GM12878 (cell line): ENCODE results near the gene PLBD1. TPM values are rescaled to one million over a fixed set of nuclear protein-coding genes. Genes with fewer than 3 reads are reported as not detected.

Source experiments
- ATAC-seq: fragments of 200-7000 bp; cut with Tn5 transposase; 3 replicates; pipeline ENCODE4 v1.9.1; 2020; ENCODE audit warnings: mild to moderate bottlenecking, moderate library complexity
- BruUV-seq: library from RNA; stranded (reverse); fragments of 400-500 nt; replicated peaks from 2 replicates; lab custom pipeline; 2021; lab: Mats Ljungman, UMichigan
- CTCF ChIA-PET: fragments of 300-600 bp; sonication (Branson Sonifier 250); formaldehyde crosslinking; extraction: SDS; loops from one replicate; lab custom pipeline; 2021; ENCODE audit warnings: inconsistent platforms; lab: Yijun Ruan, JAX
- POLR2A ChIA-PET: fragments of 350-600 bp; formaldehyde crosslinking; extraction: SDS; loops from one replicate; lab custom pipeline; 2021; ENCODE audit warnings: inconsistent platforms; lab: Charles Lee
- RAD21 ChIA-PET: fragments of 300-600 bp; sonication (Branson Sonifier 250); formaldehyde crosslinking; loops from one replicate; lab custom pipeline; 2023; ENCODE audit warnings: antibody characterized with exemption; ENCODE audit not compliant: unreplicated experiment; lab: Charles Lee
- SMC1A ChIA-PET: fragments of 300-600 bp; sonication (Branson Sonifier 250); formaldehyde crosslinking; loops from one replicate; lab custom pipeline; 2023; ENCODE audit not compliant: unreplicated experiment, uncharacterized antibody; lab: Charles Lee
- DNase-seq: peaks from one replicate; pipeline ENCODE4 v3.0.0-alpha.2; 2011; ENCODE audit warnings: low read depth, low spot score
- FAIRE-seq: peaks from 3 replicates; lab custom pipeline; 2011; peaks lifted over from hg19 to GRCh38; lab: Jason Lieb, UNC
- H2AFZ ChIP-seq: 2 replicates; pipeline ENCODE4 v1.6.0; 2011; ENCODE audit warnings: low read depth, low read length, control low read depth; ENCODE audit not compliant: control insufficient read depth
- H3K27ac ChIP-seq: 2 replicates; pipeline ENCODE4 v1.5.1; 2011; ENCODE audit warnings: control low read depth; ENCODE audit not compliant: control insufficient read depth, insufficient read depth
- H3K27me3 ChIP-seq, 2 experiments: replicated peaks in 1 of 2; 2 replicates each; pipeline versions ENCODE4 v1.6.0 to v1.6.1; 2011; ENCODE audit warnings: low read length in 1 of 2; ENCODE audit not compliant: control insufficient read depth in 2 of 2, insufficient read depth in 2 of 2
- H3K36me3 ChIP-seq, 2 experiments: 2 replicates each; pipeline ENCODE4 v1.5.1; 2011; ENCODE audit warnings: low read length in 1 of 2; ENCODE audit not compliant: control insufficient read depth in 2 of 2, insufficient read depth in 2 of 2
- H3K4me1 ChIP-seq: 2 replicates; pipeline ENCODE4 v1.6.1; 2011; ENCODE audit warnings: mild to moderate bottlenecking, low read length, moderate library complexity, mixed read lengths; ENCODE audit not compliant: control insufficient read depth, insufficient read depth
- H3K4me2 ChIP-seq: 2 replicates; pipeline ENCODE4 v1.6.0; 2011; ENCODE audit warnings: control low read depth; ENCODE audit not compliant: control insufficient read depth, insufficient read depth
- H3K4me3 ChIP-seq: fragments of 200-600 bp; sonication (generic); 2 replicates; pipeline ENCODE4 v1.5.1; 2016
- H3K79me2 ChIP-seq: 2 replicates; pipeline ENCODE4 v1.6.0; 2011; ENCODE audit warnings: low read length; ENCODE audit not compliant: control insufficient read depth, insufficient read depth
- H3K9ac ChIP-seq: 2 replicates; pipeline ENCODE4 v1.8.0; 2011; ENCODE audit warnings: low read length, control low read depth, mixed read lengths; ENCODE audit not compliant: control insufficient read depth, insufficient read depth
- H3K9me3 ChIP-seq: replicated peaks from 3 replicates; pipeline ENCODE4 v1.5.1; 2011; ENCODE audit warnings: mild to moderate bottlenecking, low read length; ENCODE audit not compliant: control insufficient read depth, insufficient read depth
- H4K20me1 ChIP-seq: 2 replicates; pipeline ENCODE4 v1.6.0; 2011; ENCODE audit not compliant: control insufficient read depth, insufficient read depth
- CBX3 ChIP-seq: fragments of 200-600 bp; sonication (generic); IDR thresholded peaks from 2 replicates; pipeline ENCODE4 v1.6.1; 2016; ENCODE audit warnings: low read depth, borderline replicate concordance
- EED ChIP-seq: sonication (generic); IDR thresholded peaks from 2 replicates; pipeline ENCODE4 v1.6.1; 2016; ENCODE audit warnings: antibody characterized with exemption, low read depth
- HDAC6 ChIP-seq: fragments of 200-600 bp; sonication (generic); IDR thresholded peaks from one replicate; pipeline ENCODE4 v1.8.0; 2017; ENCODE audit warnings: antibody characterized with exemption; ENCODE audit not compliant: unreplicated experiment
- KLF5 ChIP-seq: fragments of 450-650 bp; IDR thresholded peaks from 2 replicates; pipeline ENCODE4 v1.6.1; 2014; ENCODE audit warnings: mild to moderate bottlenecking; ENCODE audit not compliant: partially characterized antibody
- PAX8 ChIP-seq: fragments of 450-650 bp; IDR thresholded peaks from 2 replicates; pipeline ENCODE4 v1.6.1; 2017; ENCODE audit warnings: mild to moderate bottlenecking, moderate library complexity
- RBBP5 ChIP-seq: fragments of 200-600 bp; sonication (generic); conservative IDR thresholded peaks from 2 replicates; pipeline ENCODE4 v1.6.1; 2016
- SUPT20H ChIP-seq: IDR thresholded peaks from 2 replicates; pipeline ENCODE4 v1.6.1; 2011; ENCODE audit warnings: low read depth, mild to moderate bottlenecking, low read length, moderate library complexity, borderline replicate concordance; ENCODE audit not compliant: control insufficient read depth
- TAF1 ChIP-seq: IDR thresholded peaks from 2 replicates; pipeline ENCODE4 v1.6.1; 2011; ENCODE audit warnings: mild to moderate bottlenecking, low read depth, low read length, borderline replicate concordance
- ZNF622 ChIP-seq: fragments of 450-650 bp; IDR thresholded peaks from 2 replicates; pipeline ENCODE4 v1.6.1; 2017; ENCODE audit warnings: mild to moderate bottlenecking, inconsistent platforms
- ZSCAN29 ChIP-seq: fragments of 450-650 bp; IDR thresholded peaks from 2 replicates; pipeline ENCODE4 v1.6.1; 2017; ENCODE audit warnings: mild to moderate bottlenecking, moderate library complexity
- WGBS: methylation state at CpG from one replicate; pipeline ENCODE4 v1.1.6; 2016; ENCODE audit warnings: low lambda C conversion rate; ENCODE audit not compliant: insufficient replicate concordance, insufficient coverage; ENCODE audit errors: missing lambda C conversion rate; 5-methylcytosine and 5-hydroxymethylcytosine counted together
- in situ Hi-C: fragments of 300-500 bp; cut with MboI; formaldehyde crosslinking; loops from 9 replicates; pipeline ENCODE4 v1.14.3; 2018; ENCODE audit warnings: mixed read lengths
- intact Hi-C: fragments of 100-400 bp; cut with micrococcal nuclease; formaldehyde crosslinking; loops from one replicate; pipeline ENCODE4 v1.14.2; 2022; ENCODE audit not compliant: unreplicated experiment
- polyA plus RNA-seq, 11 experiments: library from polyadenylated mRNA; depleted of rRNA in 4 of 11; unstranded in 6 of 11; stranded (reverse) in 5 of 11; fragments of >200 nt; fragmentation: Nextera tagmentation in 4 of 11; fragmentation: Illumina TruSeq in 1 of 11; extraction: Ambion mirVana in 4 of 11; extraction: Trizol in 1 of 11; gene quantifications; 1 replicate in 1 of 11; 2 replicates in 10 of 11; pipeline versions ENCODE4 v1.2.1 to v1.2.3, GENCODE V29; 2011 to 2016; ENCODE audit warnings: inconsistent platforms in 2 of 11, missing spikeins in 2 of 11, low read depth in 1 of 11
- total RNA-seq, 4 experiments: library from RNA; depleted of rRNA in 3 of 4; stranded (reverse); fragments of >200 nt in 3 of 4; fragmentation: Illumina TruSeq in 1 of 4; extraction: Trizol in 1 of 4; gene quantifications; 2 replicates each; pipeline versions ENCODE4 v1.2.1 to v1.2.3, GENCODE V29; 2013 to 2021
- TF ChIP-seq, protein P1 (sequence below): IDR thresholded peaks from 2 replicates; pipeline ENCODE4 v1.6.1; 2012; ENCODE audit warnings: low read length, inconsistent platforms

PLBD1 gene
- total and polyA plus RNA-seq, 10 of the 15 experiments (the other 5 are each of a cell fraction or from before 2014, with no cell fraction given): 0.19 to 0.54 (median 0.27) TPM; not detected in 1

DNA sequence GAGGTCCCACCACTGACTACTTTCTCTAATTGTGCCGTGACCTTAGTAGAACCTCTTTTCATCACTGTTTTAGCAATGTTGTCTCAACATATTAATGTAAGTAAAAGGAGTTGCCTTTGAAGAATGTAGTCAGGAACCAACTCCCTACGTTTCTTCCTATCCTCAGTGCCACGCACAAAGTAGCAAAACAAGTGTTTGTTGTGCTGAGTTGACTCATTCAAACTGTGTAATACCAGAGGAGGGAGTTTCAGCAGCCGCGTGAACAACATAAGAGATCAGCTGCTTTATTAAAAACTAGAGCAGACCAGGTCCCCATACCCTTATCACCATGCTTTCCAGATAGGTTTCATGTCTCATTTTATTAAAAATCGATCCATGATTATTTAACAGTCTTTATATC lies 19.1 kb downstream of the PLBD1 start:
- no peaks in the 10 kb centered on the region for H4K20me1 ChIP-seq
- H3K4me1 ChIP-seq: no peaks in the 10 kb centered on the region
- no peak overlapping the region for H2AFZ ChIP-seq
- CTCF ChIA-PET: no interaction called here
- H3K9me3 ChIP-seq: peaks cover 2% of the 10 kb centered on the region; the same call in 2 of the 3 replicates
- intact Hi-C loops: no loop called here
- WGBS: 44% methylated on average over 6 of the region's 6 CpGs
- ATAC-seq (no peak), FAIRE-seq (no peak), DNase-seq (no peak)
- SMC1A ChIA-PET: no interaction called here
- H3K79me2 ChIP-seq: no peaks in the 10 kb centered on the region
- no peak overlapping the region for H3K4me3 ChIP-seq
- POLR2A ChIA-PET: no interaction called here
- no peak overlapping the region for H3K4me2 ChIP-seq
- no TSS peak for BruUV-seq
- no peaks in the 10 kb centered on the region for H3K36me3 ChIP-seq
- H3K27ac ChIP-seq: no peak overlapping the region
- no peak overlapping the region for H3K9ac ChIP-seq
- in situ Hi-C loops: no loop called here
- H3K27me3 ChIP-seq: no peaks in the 10 kb centered on the region
- no peak for TF ChIP-seq ZSCAN29
- no peak for TF ChIP-seq ZNF622
- TF ChIP-seq EED: no peak
- no peak for TF ChIP-seq PAX8
- TF ChIP-seq SUPT20H: no peak
- TF ChIP-seq, protein P1, sequence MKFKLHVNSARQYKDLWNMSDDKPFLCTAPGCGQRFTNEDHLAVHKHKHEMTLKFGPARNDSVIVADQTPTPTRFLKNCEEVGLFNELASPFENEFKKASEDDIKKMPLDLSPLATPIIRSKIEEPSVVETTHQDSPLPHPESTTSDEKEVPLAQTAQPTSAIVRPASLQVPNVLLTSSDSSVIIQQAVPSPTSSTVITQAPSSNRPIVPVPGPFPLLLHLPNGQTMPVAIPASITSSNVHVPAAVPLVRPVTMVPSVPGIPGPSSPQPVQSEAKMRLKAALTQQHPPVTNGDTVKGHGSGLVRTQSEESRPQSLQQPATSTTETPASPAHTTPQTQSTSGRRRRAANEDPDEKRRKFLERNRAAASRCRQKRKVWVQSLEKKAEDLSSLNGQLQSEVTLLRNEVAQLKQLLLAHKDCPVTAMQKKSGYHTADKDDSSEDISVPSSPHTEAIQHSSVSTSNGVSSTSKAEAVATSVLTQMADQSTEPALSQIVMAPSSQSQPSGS: no peak
- TF ChIP-seq RBBP5: no peak
- TF ChIP-seq CBX3: no peak
- TF ChIP-seq TAF1: no peak
- no peak for TF ChIP-seq HDAC6
- no peak for TF ChIP-seq KLF5
- RAD21 ChIA-PET: no interaction called here
